ENCODE data around the gene NELL1.

GRCh38 chr11:21121991-21122390, 452.6 kb downstream of the NELL1 start:
- TF ChIP-seq, protein P1, sequence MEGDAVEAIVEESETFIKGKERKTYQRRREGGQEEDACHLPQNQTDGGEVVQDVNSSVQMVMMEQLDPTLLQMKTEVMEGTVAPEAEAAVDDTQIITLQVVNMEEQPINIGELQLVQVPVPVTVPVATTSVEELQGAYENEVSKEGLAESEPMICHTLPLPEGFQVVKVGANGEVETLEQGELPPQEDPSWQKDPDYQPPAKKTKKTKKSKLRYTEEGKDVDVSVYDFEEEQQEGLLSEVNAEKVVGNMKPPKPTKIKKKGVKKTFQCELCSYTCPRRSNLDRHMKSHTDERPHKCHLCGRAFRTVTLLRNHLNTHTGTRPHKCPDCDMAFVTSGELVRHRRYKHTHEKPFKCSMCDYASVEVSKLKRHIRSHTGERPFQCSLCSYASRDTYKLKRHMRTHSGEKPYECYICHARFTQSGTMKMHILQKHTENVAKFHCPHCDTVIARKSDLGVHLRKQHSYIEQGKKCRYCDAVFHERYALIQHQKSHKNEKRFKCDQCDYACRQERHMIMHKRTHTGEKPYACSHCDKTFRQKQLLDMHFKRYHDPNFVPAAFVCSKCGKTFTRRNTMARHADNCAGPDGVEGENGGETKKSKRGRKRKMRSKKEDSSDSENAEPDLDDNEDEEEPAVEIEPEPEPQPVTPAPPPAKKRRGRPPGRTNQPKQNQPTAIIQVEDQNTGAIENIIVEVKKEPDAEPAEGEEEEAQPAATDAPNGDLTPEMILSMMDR (IDR thresholded peaks at IDR 0.05; ENCODE audit: low read depth, low read length, poor library complexity, severe bottlenecking), result no peak
- no peak for TF ChIP-seq EZH2phosphoT487 (IDR thresholded peaks at IDR 0.05; ENCODE audit: borderline replicate concordance, low read length)
